WERI-Rb-1 (cell line): ENCODE data around the gene LAMTOR4.

Source experiments
- DNase-seq: peaks from one replicate; pipeline ENCODE4 v3.0.0-alpha.2; 2020
- H3K27ac ChIP-seq: fragments of 250-450 bp; sonication (Bioruptor Pico); 2 replicates; pipeline ENCODE4 v1.5.1; 2020; ENCODE audit warnings: mild to moderate bottlenecking, moderate library complexity
- H3K27me3 ChIP-seq: fragments of 250-450 bp; sonication (Bioruptor Pico); 2 replicates; pipeline ENCODE4 v1.5.1; 2021; ENCODE audit warnings: mild to moderate bottlenecking, low read depth, moderate library complexity; ENCODE audit not compliant: insufficient read depth, severe bottlenecking
- H3K36me3 ChIP-seq: fragments of 250-450 bp; sonication (Bioruptor Pico); 2 replicates; pipeline ENCODE4 v1.5.1; 2020; ENCODE audit warnings: mild to moderate bottlenecking, moderate library complexity
- H3K4me3 ChIP-seq: 2 replicates; pipeline ENCODE4 v1.5.1; 2011; ENCODE audit warnings: low read depth, mild to moderate bottlenecking, control low read depth, low read length
- H3K9me3 ChIP-seq: fragments of 250-450 bp; sonication (Bioruptor Pico); 2 replicates; pipeline ENCODE4 v1.5.1; 2021; ENCODE audit warnings: mild to moderate bottlenecking, moderate library complexity; ENCODE audit not compliant: severe bottlenecking
- CTCF ChIP-seq: IDR thresholded peaks from 2 replicates; pipeline ENCODE4 v1.5.1; 2011; ENCODE audit warnings: low read depth, mild to moderate bottlenecking, control low read depth, inconsistent platforms, low read length

The LAMTOR4 gene

GRCh38 chr7:100111156-100111555 lies 37.6 kb upstream of the LAMTOR4 start:
- H3K27me3 ChIP-seq, result no peaks in the 10 kb centered on the region
- H3K9me3 ChIP-seq, result no peaks in the 10 kb centered on the region
- H3K27ac ChIP-seq, result no peak overlapping the region
- no peak overlapping the region for H3K4me3 ChIP-seq
- no peak for TF ChIP-seq CTCF
- no peak for DNase-seq
- H3K36me3 ChIP-seq, result peaks cover 71% of the 10 kb centered on the region

- Histone ChIP-seq H3K27me3 (no peaks in the 10 kb centered on the region), H3K9me3 (no peaks in the 10 kb centered on the region), H3K36me3 (peaks cover 65% of the 10 kb centered on the region), H3K4me3 (no peak overlapping the region), H3K27ac (no peak overlapping the region)
- no peak for DNase-seq
- no peak for TF ChIP-seq CTCF
Measured at GRCh38 chr7:100111914-100112313, 36.8 kb upstream of the LAMTOR4 start.

- Histone ChIP-seq H3K27ac (no peak overlapping the region), H3K27me3 (no peaks in the 10 kb centered on the region), H3K9me3 (no peaks in the 10 kb centered on the region), H3K36me3 (peaks cover 34% of the 10 kb centered on the region), H3K4me3 (no peak overlapping the region)
- no peak for TF ChIP-seq CTCF
- DNase-seq, result no peak
Measured at GRCh38 chr7:100115026-100115425, 33.7 kb upstream of the LAMTOR4 start.

GRCh38 chr7:100118388-100119071 lies 30.2 kb upstream of the LAMTOR4 start:
- DNase-seq, result no peak
- Histone ChIP-seq H3K9me3 (no peaks in the 10 kb centered on the region), H3K4me3 (peak overlapping the region; percentile 88), H3K27me3 (no peaks in the 10 kb centered on the region), H3K36me3 (peaks cover 5% of the 10 kb centered on the region), H3K27ac (peak overlapping the region; percentile 90)
- no peak for TF ChIP-seq CTCF

- Histone ChIP-seq H3K9me3 (no peaks in the 10 kb centered on the region), H3K4me3 (peak within 1 kb of the TSS; percentile 88), H3K27me3 (no peaks in the 10 kb centered on the region), H3K27ac (peak within 1 kb of the TSS; percentile 90), H3K36me3 (no peaks in the 10 kb centered on the region; the same call in none of the 2 replicates)
- TF ChIP-seq CTCF, result no peak
- peak; percentile 96 for DNase-seq
Measured at GRCh38 chr7:100119072-100119969, 29.4 kb upstream of the LAMTOR4 start, which contains the start of the genes CNPY4 and TAF6. CNPY4 (plus strand) TSS chr7:100119634; CDS start chr7:100119745, 111 bp downstream. TAF6 (minus strand) TSS chr7:100119358; CDS start chr7:100114209, 5,149 bp downstream.
